HepG2 (cell line): Measurements from ENCODE around the gene RAB3C. TPM values are rescaled to one million over a fixed set of nuclear protein-coding genes. Genes with fewer than 3 reads are reported as not detected.
A peak's percentile ranks its signal among the peaks of the same experiment; 100 is the strongest.

Source experiments
- ARNT2 ChIP-seq: sonication (generic); formaldehyde crosslinking; IDR thresholded peaks from 2 replicates; pipeline ENCODE4 v1.8.0; 2022; ENCODE audit warnings: mild to moderate bottlenecking, low read depth, missing genetic modification reagents, moderate library complexity
- ELF1 ChIP-seq: sonication (generic); formaldehyde crosslinking; IDR thresholded peaks from 2 replicates; pipeline ENCODE4 v1.4.0; 2020; ENCODE audit warnings: missing genetic modification reagents
- EP300 ChIP-seq, 3 experiments: sonication (generic) in 1 of 3; formaldehyde crosslinking in 1 of 3; IDR thresholded peaks; 2 replicates each; pipeline versions ENCODE4 v1.5.1 to v1.6.1; 2011 to 2020; ENCODE audit warnings: low read depth in 2 of 3, low read length in 2 of 3, borderline replicate concordance in 1 of 3, improper control_type of control experiment in 1 of 3, mild to moderate bottlenecking in 1 of 3, missing genetic modification reagents in 1 of 3, moderate library complexity in 1 of 3
- HES4 ChIP-seq: sonication (generic); formaldehyde crosslinking; IDR thresholded peaks from 2 replicates; pipeline ENCODE4 v1.9.0; 2021; ENCODE audit warnings: mild to moderate bottlenecking, missing genetic modification reagents, borderline replicate concordance
- HIVEP1 ChIP-seq: sonication (generic); formaldehyde crosslinking; IDR thresholded peaks from 2 replicates; pipeline ENCODE4 v1.4.0; 2020; ENCODE audit warnings: mild to moderate bottlenecking, missing genetic modification reagents
- HMG20B ChIP-seq: conservative IDR thresholded peaks from 2 replicates; pipeline ENCODE4 v1.6.1; 2016; ENCODE audit warnings: missing genetic modification reagents, missing compliant biosample characterization
- HOXA9 ChIP-seq: sonication (generic); formaldehyde crosslinking; IDR thresholded peaks from 2 replicates; pipeline ENCODE4 v1.8.1; 2022; ENCODE audit warnings: missing genetic modification reagents, mild to moderate bottlenecking, moderate library complexity, borderline replicate concordance
- MEIS1 ChIP-seq: sonication (generic); formaldehyde crosslinking; IDR thresholded peaks from 2 replicates; pipeline ENCODE4 v1.9.0; 2021; ENCODE audit warnings: mild to moderate bottlenecking, missing genetic modification reagents, moderate library complexity, borderline replicate concordance
- NR3C1 ChIP-seq: sonication (generic); formaldehyde crosslinking; IDR thresholded peaks from 2 replicates; pipeline ENCODE4 v1.4.0; 2020; ENCODE audit warnings: missing genetic modification reagents
- PRMT3 ChIP-seq: sonication (generic); formaldehyde crosslinking; IDR thresholded peaks from 2 replicates; pipeline ENCODE4 v1.8.1; 2022; ENCODE audit warnings: low read depth, mild to moderate bottlenecking, moderate library complexity, missing genetic modification reagents, borderline replicate concordance
- RELA ChIP-seq: sonication (generic); formaldehyde crosslinking; IDR thresholded peaks from 2 replicates; pipeline ENCODE4 v1.4.0; 2020; ENCODE audit warnings: missing genetic modification reagents
- RNF2 ChIP-seq: fragments of 450-650 bp; conservative IDR thresholded peaks from 2 replicates; pipeline ENCODE4 v1.6.1; 2016; ENCODE audit warnings: low read depth
- RXRB ChIP-seq: IDR thresholded peaks from 2 replicates; pipeline ENCODE4 v1.6.1; 2016; ENCODE audit warnings: borderline replicate concordance, missing genetic modification reagents, missing compliant biosample characterization
- SOX5 ChIP-seq: IDR thresholded peaks from 2 replicates; pipeline ENCODE4 v1.6.1; 2016; ENCODE audit warnings: borderline replicate concordance
- SP5 ChIP-seq: IDR thresholded peaks from 2 replicates; pipeline ENCODE4 v1.6.1; 2016; ENCODE audit warnings: low read depth, borderline replicate concordance
- STAG1 ChIP-seq: sonication (generic); formaldehyde crosslinking; IDR thresholded peaks from 2 replicates; pipeline ENCODE4 v1.4.0; 2020; ENCODE audit warnings: missing genetic modification reagents
- TP53 ChIP-seq: sonication (generic); formaldehyde crosslinking; conservative IDR thresholded peaks from 2 replicates; pipeline ENCODE4 v1.4.0; 2020; ENCODE audit warnings: missing genetic modification reagents
- YEATS2 ChIP-seq: sonication (generic); formaldehyde crosslinking; IDR thresholded peaks from 2 replicates; pipeline ENCODE4 v1.4.0; 2020; ENCODE audit warnings: missing genetic modification reagents, borderline replicate concordance
- ZNF484 ChIP-seq: sonication (generic); formaldehyde crosslinking; IDR thresholded peaks from 2 replicates; pipeline ENCODE4 v1.5.1; 2020; ENCODE audit warnings: mild to moderate bottlenecking, low read depth, missing genetic modification reagents, borderline replicate concordance
- ZNF510 ChIP-seq: sonication (generic); formaldehyde crosslinking; IDR thresholded peaks from 2 replicates; pipeline ENCODE4 v1.4.0; 2020; ENCODE audit warnings: low read depth, mild to moderate bottlenecking, missing genetic modification reagents
- ZNF549 ChIP-seq: sonication (generic); formaldehyde crosslinking; IDR thresholded peaks from 2 replicates; pipeline ENCODE4 v1.5.0; 2020; ENCODE audit warnings: missing genetic modification reagents
- ZNF577 ChIP-seq: sonication (generic); formaldehyde crosslinking; IDR thresholded peaks from 2 replicates; pipeline ENCODE4 v1.4.0; 2020; ENCODE audit warnings: mild to moderate bottlenecking, low read depth, missing genetic modification reagents, borderline replicate concordance
- ZNF747 ChIP-seq: sonication (generic); formaldehyde crosslinking; IDR thresholded peaks from 2 replicates; pipeline ENCODE4 v1.8.1; 2023; ENCODE audit warnings: missing genetic modification reagents, mild to moderate bottlenecking, borderline replicate concordance
- polyA plus RNA-seq, 8 experiments: library from polyadenylated mRNA; depleted of rRNA in 3 of 8; stranded (reverse) in 7 of 8; unstranded in 1 of 8; fragments of >200 nt; fragmentation: Illumina TruSeq in 4 of 8; extraction: Trizol in 4 of 8; gene quantifications; 2 replicates each; pipeline versions ENCODE4 v1.2.1 to v1.2.3, GENCODE V29; 2011 to 2016; ENCODE audit warnings: low read depth in 4 of 8, missing spikeins in 1 of 8, mixed read lengths in 1 of 8; ENCODE audit not compliant: insufficient read depth in 1 of 8
- total RNA-seq, 5 experiments: library from RNA; depleted of rRNA; stranded (reverse); fragments of >200 nt; fragmentation: Illumina TruSeq; extraction: Trizol; gene quantifications; 2 replicates each; pipeline ENCODE4 v1.2.3, GENCODE V29; 2016; ENCODE audit warnings: low read depth in 1 of 5
- TF ChIP-seq, protein P1 (sequence below): sonication (generic); formaldehyde crosslinking; conservative IDR thresholded peaks from 2 replicates; pipeline ENCODE4 v1.5.0; 2020; ENCODE audit warnings: missing genetic modification reagents
- TF ChIP-seq, protein P2 (sequence below): sonication (generic); formaldehyde crosslinking; IDR thresholded peaks from 2 replicates; pipeline ENCODE4 v1.4.0; 2020; ENCODE audit warnings: missing genetic modification reagents

The RAB3C gene
- total and polyA plus RNA-seq, 2 of the 13 experiments (the other 11 are each of a cell fraction or from before 2014, with no cell fraction given), result not detected

DNA sequence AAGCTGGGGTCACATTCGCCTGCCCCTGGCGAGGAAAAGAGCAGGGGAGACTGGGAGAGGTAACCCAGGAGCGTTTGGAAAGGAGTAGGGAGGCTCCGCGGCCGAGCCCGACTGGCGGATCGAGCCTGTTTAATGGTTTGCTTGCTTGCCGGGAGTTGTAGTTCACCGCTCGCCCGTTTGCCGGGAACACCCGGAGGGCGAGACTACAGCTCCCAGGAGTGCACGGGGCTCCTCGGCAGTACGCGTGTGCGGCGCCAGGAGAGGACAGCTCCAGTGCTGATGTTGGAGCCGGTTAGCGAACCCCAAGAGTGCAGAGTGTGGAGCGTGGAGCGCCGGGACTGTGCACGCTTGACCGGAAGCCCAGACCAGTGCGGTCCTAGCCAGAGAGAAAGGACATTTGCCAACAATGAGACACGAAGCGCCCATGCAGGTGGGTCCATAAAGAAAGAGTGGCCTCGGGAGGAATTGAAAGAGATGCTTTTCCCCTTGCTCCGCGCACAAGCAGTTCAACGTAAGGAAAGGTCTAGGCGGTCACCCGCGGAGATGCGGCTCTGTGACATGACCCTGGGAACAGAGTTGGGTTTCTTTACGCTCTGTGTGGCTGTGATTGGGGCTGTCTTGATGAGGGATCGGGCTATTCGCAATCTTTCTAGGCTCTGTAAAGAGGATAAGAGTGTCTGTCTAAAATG lies at the start of gene RAB3C (continued):
- TF ChIP-seq PRMT3 (CRISPR knock-in tag), result no peak
- no peak for TF ChIP-seq ZNF577 (CRISPR knock-in tag)
- TF ChIP-seq HIVEP1 (CRISPR knock-in tag), result peak; percentile 35; the same call in 1 of the 2 replicates
- TF ChIP-seq SP5, result no peak
- no peak for TF ChIP-seq HES4 (CRISPR knock-in tag)
- TF ChIP-seq EP300 (IDR thresholded peaks at IDR 0.05; ENCODE audit: low read depth in 2 of 2, low read length in 2 of 2), result no peak
- no peak for TF ChIP-seq EP300 (CRISPR knock-in tag; IDR thresholded peaks at IDR 0.05; ENCODE audit: borderline replicate concordance)
- peak; percentile 86; the same call in 1 of the 2 replicates for TF ChIP-seq HOXA9 (CRISPR knock-in tag)
- TF ChIP-seq ZNF747 (CRISPR knock-in tag), result no peak
- TF ChIP-seq MEIS1 (CRISPR knock-in tag), result peak; percentile 88
- TF ChIP-seq SOX5 (CRISPR knock-in tag), result 0 out of 2 replicates have a peak, but pooled peaks have one; percentile 22
- no peak for TF ChIP-seq ZNF510 (CRISPR knock-in tag)
- TF ChIP-seq ARNT2 (CRISPR knock-in tag), result peak; percentile 70
- no peak for TF ChIP-seq RELA (CRISPR knock-in tag)
- no peak for TF ChIP-seq STAG1 (CRISPR knock-in tag)
- TF ChIP-seq ZNF549 (CRISPR knock-in tag), result no peak
- TF ChIP-seq ELF1 (CRISPR knock-in tag), result peak; percentile 70
- TF ChIP-seq RXRB, result 0 out of 2 replicates have a peak, but pooled peaks have one; percentile 27
- TF ChIP-seq, protein P1, sequence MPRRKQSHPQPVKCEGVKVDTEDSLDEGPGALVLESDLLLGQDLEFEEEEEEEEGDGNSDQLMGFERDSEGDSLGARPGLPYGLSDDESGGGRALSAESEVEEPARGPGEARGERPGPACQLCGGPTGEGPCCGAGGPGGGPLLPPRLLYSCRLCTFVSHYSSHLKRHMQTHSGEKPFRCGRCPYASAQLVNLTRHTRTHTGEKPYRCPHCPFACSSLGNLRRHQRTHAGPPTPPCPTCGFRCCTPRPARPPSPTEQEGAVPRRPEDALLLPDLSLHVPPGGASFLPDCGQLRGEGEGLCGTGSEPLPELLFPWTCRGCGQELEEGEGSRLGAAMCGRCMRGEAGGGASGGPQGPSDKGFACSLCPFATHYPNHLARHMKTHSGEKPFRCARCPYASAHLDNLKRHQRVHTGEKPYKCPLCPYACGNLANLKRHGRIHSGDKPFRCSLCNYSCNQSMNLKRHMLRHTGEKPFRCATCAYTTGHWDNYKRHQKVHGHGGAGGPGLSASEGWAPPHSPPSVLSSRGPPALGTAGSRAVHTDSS (CRISPR knock-in tag), result no peak
- no peak for TF ChIP-seq HMG20B (CRISPR knock-in tag)
- no peak for TF ChIP-seq TP53 (CRISPR knock-in tag)
- TF ChIP-seq YEATS2 (CRISPR knock-in tag), result peak; percentile 66; the same call in 1 of the 2 replicates
- no peak for TF ChIP-seq NR3C1 (CRISPR knock-in tag)
- TF ChIP-seq, protein P2, sequence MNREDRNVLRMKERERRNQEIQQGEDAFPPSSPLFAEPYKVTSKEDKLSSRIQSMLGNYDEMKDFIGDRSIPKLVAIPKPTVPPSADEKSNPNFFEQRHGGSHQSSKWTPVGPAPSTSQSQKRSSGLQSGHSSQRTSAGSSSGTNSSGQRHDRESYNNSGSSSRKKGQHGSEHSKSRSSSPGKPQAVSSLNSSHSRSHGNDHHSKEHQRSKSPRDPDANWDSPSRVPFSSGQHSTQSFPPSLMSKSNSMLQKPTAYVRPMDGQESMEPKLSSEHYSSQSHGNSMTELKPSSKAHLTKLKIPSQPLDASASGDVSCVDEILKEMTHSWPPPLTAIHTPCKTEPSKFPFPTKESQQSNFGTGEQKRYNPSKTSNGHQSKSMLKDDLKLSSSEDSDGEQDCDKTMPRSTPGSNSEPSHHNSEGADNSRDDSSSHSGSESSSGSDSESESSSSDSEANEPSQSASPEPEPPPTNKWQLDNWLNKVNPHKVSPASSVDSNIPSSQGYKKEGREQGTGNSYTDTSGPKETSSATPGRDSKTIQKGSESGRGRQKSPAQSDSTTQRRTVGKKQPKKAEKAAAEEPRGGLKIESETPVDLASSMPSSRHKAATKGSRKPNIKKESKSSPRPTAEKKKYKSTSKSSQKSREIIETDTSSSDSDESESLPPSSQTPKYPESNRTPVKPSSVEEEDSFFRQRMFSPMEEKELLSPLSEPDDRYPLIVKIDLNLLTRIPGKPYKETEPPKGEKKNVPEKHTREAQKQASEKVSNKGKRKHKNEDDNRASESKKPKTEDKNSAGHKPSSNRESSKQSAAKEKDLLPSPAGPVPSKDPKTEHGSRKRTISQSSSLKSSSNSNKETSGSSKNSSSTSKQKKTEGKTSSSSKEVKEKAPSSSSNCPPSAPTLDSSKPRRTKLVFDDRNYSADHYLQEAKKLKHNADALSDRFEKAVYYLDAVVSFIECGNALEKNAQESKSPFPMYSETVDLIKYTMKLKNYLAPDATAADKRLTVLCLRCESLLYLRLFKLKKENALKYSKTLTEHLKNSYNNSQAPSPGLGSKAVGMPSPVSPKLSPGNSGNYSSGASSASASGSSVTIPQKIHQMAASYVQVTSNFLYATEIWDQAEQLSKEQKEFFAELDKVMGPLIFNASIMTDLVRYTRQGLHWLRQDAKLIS (CRISPR knock-in tag), result no peak
- TF ChIP-seq ZNF484 (CRISPR knock-in tag), result no peak
- TF ChIP-seq RNF2, result 0 out of 2 replicates have a peak, but pooled peaks have one; percentile 54
